HG02943 (cell line): Measurements from ENCODE around the gene FNTB.

Experiments used
- ATAC-seq: cut with Tn5 transposase; IDR thresholded peaks from one replicate; pipeline ENCODE4 v1.9.1; 2021; ENCODE audit warnings: mild to moderate bottlenecking, low read depth, moderate library complexity; ENCODE audit not compliant: unreplicated experiment

Gene FNTB

GRCh38 chr14:64952598-64953309 lies 33.9 kb upstream of the FNTB start:
- ATAC-seq, result no peak

DNA sequence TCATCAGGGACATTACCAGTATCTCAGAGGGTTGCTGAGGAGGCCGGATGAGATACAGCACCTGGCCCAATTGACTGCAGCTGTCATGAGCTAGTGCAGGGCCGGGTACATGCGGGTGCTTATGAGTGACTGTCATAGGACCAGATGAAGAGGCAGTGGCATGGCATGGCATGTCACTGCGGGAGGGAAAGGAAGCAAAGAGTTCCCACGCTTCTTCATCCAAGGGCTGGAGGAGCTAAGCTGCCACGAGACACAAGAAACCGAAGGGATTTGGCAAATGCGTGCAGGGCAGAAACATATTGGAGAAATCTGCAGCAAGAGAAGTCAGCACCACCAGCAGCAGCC lies 33.4 kb upstream of the FNTB start:
- no peak for ATAC-seq

- ATAC-seq, result no peak
Measured at GRCh38 chr14:64953661-64954060, 33.0 kb upstream of the FNTB start.

DNA sequence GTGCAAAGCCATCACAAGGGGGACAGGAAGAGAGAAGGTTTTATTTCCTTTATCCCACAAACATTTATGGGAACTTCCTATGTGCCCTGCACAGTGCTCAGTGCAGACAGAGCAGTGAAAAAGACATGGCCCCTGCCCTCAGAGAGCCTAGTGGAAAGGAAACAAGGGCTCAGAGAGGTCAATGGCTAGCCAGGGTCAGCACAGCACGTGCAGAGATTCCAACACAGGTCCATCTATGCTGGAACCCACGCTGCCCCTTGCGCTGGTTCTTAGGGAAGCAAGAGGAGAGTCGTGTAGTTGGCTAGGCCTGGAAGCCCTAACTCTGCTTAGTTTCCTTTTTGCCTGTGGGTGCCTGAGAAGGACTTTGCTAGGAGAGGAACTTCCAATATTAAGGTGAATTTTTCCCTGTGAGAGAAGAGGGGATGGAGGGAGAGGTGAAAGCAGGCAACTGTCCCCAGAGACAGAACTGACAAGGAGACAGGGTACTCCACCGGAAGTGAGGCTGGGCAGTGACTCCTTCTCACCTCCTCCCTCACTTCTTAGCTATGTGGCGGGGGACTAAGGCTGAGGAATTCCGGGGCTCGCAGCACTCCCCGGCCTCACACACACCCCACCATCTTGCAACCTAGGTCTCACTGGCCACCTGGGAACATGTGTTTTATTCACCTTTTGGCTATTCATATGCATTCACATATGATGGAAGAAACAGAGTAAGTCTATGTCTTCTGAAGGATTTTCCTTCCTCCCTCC lies 32.0 kb upstream of the FNTB start:
- ATAC-seq, result no peak

DNA sequence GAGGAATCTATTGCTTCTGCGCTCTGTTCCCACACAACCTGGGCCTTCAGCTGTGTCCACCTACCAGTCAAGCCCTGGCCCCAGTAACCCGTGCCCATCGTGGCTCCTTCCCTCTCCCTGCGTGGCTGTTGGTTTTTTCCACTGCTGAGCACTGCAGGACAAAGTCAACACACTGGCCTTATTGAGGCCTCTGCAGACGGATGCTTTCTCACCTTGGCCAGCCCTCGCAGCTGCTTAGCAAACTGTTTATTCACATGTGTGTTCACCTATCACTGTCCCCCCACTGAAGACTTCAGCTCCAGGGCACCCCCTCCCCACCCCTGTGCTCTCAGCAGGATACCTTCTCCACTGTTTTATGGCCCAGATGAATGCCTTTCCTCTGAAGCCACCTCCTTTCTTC lies 31.4 kb upstream of the FNTB start:
- ATAC-seq, result no peak

GRCh38 chr14:64956697-64957406 lies 29.8 kb upstream of the FNTB start:
- ATAC-seq, result no peak

- ATAC-seq, result no peak
Measured at GRCh38 chr14:64958201-64958600, 28.5 kb upstream of the FNTB start.

GRCh38 chr14:64958743-64959142 lies 28.0 kb upstream of the FNTB start:
- ATAC-seq, result no peak

DNA sequence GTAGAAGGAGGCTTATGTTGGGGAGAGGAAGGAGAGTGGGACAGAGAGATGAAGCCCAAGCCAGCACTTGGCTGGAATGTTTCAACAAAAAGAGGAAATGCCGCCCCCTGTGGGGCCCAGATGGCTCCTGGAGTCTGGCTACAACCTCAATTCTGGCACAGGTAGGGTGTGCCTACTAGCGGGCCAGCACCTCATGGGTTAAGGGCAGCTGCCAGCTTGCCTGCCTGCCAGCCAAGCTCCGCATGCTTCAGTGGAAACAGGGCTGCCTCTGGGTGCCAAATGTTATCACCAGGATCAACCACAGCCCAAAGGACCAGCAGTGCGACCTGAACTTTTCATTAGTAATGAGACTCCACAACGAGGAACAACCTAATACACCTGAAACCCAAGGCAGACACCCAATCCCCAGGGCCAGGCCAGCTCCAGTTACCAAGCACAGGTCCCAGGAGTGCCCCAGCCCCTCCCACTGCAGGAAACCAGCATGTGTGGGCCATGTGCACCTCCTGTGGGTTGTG lies 25.9 kb upstream of the FNTB start:
- no peak for ATAC-seq

DNA sequence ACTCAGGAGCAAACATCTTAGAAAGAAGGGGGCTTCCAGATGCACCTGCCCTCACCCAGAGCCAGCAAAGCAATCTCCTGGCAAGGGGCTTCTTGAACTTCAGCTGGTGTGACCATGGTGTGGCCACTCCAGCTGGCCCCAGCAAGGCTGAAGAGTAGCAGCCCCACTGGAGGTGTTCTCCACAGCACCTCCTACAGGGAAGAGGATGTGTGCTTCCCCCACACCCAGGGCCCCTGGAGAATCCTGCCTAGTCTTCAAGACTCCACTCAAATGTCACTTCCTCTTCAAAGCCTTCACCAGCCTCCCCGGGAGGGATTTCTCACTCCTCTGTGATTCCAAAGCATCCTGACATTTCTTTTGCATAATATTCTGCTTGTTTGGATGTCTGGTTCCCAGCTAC lies 23.1 kb upstream of the FNTB start:
- no peak for ATAC-seq

DNA sequence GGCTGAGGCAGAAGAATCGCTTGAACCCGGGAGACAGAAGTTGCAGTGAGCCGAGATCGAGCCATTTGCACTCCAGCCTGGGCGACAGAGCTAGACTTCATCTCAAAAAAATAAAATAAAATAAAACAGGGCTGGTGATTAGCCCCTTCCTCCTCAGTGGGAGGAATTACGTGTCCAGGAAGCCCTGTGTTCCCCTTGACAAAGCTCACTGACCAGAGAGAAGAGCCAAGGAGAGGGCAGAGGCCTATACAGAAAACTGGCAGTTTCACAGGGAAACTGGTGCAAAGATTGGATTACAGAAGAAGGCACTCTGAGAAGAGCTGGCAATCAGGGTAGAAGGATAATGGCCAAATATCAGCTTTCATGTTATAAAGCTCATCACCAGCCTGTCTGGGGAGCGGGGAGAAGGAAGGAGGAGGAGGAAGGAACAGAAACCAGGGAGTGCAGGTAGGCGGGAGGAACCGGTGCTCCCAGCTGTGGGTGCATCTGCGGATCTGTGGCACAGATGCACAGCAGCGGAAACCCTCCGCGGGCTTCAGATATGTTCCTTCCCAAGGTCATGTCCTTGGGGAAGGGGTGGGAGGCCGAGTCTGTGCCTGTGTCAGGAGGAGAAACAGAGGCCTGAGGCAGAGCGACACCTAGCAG lies 21.2 kb upstream of the FNTB start:
- no peak for ATAC-seq

GRCh38 chr14:64966976-64967375 lies 19.7 kb upstream of the FNTB start:
- ATAC-seq, result no peak

DNA sequence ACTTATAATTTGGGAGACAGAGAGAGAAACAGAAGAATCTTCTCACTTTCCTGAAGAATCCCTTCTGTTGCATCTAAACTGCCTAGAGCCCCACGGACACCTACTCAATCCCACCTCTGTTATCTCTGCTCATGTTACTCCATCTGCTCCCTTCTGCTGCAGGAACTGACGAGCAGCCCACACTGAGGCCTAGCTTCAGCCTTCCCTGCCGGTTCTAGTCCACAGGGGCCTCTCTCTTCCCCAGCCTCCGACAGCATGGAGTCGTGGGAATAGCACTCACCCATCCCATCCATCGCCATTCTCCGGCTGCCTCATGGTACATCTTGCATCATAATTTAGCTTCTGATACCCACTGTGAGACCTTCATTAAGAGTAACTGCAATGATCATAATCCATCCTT lies 18.5 kb upstream of the FNTB start:
- ATAC-seq, result no peak

- no peak for ATAC-seq
Measured at GRCh38 chr14:64968651-64969050, 18.0 kb upstream of the FNTB start.

GRCh38 chr14:64970041-64970440 lies 16.7 kb upstream of the FNTB start:
- ATAC-seq, result no peak

DNA sequence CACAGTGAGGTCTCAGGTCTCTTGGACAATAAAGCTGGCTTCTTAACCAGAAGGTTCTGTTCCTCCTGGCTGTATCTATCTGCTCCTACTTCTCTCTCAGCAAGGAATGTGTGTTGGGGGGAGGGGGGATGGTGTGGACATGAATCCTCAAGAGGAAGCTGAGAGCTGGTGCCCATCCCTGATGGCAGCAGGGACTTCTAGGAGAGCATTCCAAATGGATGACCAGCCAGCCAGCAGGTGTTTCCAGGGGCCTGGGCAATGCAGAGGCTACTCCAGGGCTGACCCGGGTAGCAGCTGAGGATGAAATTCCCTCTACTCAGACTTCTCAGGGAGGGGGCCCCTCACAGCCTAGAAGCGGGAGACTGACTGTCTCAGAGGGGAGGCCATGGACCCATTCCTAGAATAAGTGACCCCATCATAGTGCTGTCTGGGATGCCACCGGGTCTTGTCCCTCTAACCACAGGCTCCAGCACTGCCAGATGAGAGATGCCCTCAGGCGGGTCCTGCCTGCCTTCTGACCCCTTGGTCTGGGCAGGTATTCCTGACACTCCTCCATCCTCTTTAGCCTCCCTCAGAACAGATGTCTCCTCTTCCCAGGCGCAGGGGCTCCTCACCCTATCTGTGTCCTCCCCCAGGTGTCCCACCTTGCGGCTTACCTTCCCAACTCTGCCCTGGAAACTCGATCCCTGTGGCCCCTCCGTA lies 15.8 kb upstream of the FNTB start:
- no peak for ATAC-seq

GRCh38 chr14:64971491-64971942 lies 15.2 kb upstream of the FNTB start:
- ATAC-seq, result no peak

- no peak for ATAC-seq
Measured at GRCh38 chr14:64971943-64972791, 14.5 kb upstream of the FNTB start, which contains the start of gene RAB15. TSS of gene RAB15 (minus strand) at chr14:64972336. CDS start at chr14:64972076, 260 bp downstream.

GRCh38 chr14:64973026-64973442 lies 13.7 kb upstream of the FNTB start:
- no peak for ATAC-seq
